Mucosa of descending colon (tissue), 3 donors: ENCODE results near the gene TEX50. TPM values are rescaled to one million over a fixed set of nuclear protein-coding genes. Genes with fewer than 3 reads are reported as not detected.
"Not testable (repeated sequence)": the region's sequence is repeated elsewhere in the genome, so short reads cannot be mapped to it uniquely, and the experiment has no call there.

Experiments used
- ATAC-seq: fragments of 200-7000 bp; cut with Tn5 transposase; one replicate; pipeline ENCODE4 v1.9.1; 2020; ENCODE audit warnings: mild to moderate bottlenecking, moderate library complexity
- DNase-seq, 3 donors: peaks; one replicate each; pipeline ENCODE4 v3.0.0-alpha.2; 2020
- H3K36me3 ChIP-seq: fragments of 200-600 bp; one replicate; pipeline ENCODE4 v1.8.0; 2021; ENCODE audit warnings: low read depth, mild to moderate bottlenecking
- H3K4me1 ChIP-seq: fragments of 200-600 bp; one replicate; pipeline ENCODE4 v1.8.0; 2021; ENCODE audit warnings: low read depth, mild to moderate bottlenecking
- H3K4me3 ChIP-seq: fragments of 200-600 bp; one replicate; pipeline ENCODE4 v1.8.0; 2021; ENCODE audit warnings: mild to moderate bottlenecking
- H3K9me3 ChIP-seq: fragments of 200-600 bp; one replicate; pipeline ENCODE4 v1.8.0; 2021; ENCODE audit warnings: mild to moderate bottlenecking
- intact Hi-C, 2 donors: fragments of 100-400 bp; cut with DNase I in 1 of 2; cut with micrococcal nuclease in 1 of 2; formaldehyde crosslinking; loops; one replicate each; pipeline versions ENCODE4 v1.11.0 to v1.11.1; 2022; cut with DNase I, micrococcal nuclease
- total RNA-seq, 3 donors: library from RNA; stranded (reverse); fragmentation: NEBNext Ultra II Directional in 2 of 3; extraction: Animal tissue kit (Norgen Biotek cat#: 25700) in 2 of 3; gene quantifications; one replicate each; pipeline versions ENCODE4 v1.2.1 to v1.2.4, GENCODE V29; 2021 to 2023
- TF ChIP-seq, protein P1 (sequence below): fragments of 200-600 bp; IDR thresholded peaks from one replicate; pipeline ENCODE4 v1.8.0; 2022; ENCODE audit warnings: antibody characterized with exemption, mild to moderate bottlenecking
- donor health status: DM: no; HTN: no; CAD: no; lungs with moderate emphysema.
- donor health status: DM: no; HTN: no; CAD: no.
- donor health status: DM: no; HTN: yes; CAD: no.

Gene TEX50
- total RNA-seq, 3 donors from 2014 or later, result not detected

DNA sequence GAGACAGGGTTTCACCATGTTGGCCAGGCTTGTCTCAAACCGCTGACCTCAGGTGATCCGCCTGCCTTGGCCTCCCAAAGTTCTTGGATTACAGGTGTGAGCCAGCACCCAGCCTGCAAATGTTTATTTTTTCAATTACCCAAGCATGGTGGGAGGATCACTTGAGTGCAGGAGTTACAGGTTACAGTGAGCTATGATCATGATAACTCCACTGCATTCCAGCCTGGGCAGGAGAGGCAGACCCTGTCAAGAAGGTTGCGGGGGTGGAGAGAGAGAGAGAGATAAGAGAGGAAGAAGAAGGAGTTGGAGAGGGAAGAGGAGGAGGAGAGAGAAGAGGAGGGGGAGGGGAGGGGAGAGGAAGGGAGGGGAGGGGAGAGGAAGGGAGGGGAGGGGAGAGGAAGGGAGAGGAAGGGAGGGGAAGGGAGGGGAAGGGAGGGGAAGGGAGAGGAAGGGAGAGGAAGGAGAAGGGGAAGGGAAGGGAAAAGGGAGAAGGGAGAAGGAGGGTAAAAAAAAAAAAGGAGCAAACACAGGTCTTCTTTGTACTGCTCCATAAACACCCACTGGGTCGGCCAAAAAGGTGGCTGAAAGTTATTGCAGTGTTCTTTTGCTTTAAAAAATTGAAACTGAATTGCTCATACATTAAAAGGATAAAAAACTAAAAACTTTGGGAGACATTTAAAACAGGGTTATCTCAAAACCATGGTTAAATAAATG lies 26.5 kb upstream of the TEX50 start:
- H3K4me1 ChIP-seq, result no peaks in the 10 kb centered on the region
- intact Hi-C loops, result no loop called here
- TF ChIP-seq, protein P1, sequence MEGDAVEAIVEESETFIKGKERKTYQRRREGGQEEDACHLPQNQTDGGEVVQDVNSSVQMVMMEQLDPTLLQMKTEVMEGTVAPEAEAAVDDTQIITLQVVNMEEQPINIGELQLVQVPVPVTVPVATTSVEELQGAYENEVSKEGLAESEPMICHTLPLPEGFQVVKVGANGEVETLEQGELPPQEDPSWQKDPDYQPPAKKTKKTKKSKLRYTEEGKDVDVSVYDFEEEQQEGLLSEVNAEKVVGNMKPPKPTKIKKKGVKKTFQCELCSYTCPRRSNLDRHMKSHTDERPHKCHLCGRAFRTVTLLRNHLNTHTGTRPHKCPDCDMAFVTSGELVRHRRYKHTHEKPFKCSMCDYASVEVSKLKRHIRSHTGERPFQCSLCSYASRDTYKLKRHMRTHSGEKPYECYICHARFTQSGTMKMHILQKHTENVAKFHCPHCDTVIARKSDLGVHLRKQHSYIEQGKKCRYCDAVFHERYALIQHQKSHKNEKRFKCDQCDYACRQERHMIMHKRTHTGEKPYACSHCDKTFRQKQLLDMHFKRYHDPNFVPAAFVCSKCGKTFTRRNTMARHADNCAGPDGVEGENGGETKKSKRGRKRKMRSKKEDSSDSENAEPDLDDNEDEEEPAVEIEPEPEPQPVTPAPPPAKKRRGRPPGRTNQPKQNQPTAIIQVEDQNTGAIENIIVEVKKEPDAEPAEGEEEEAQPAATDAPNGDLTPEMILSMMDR, result no peak
- H3K9me3 ChIP-seq, result no peaks in the 10 kb centered on the region
- ATAC-seq (no peak), DNase-seq (no peak)
- H3K4me3 ChIP-seq, result no peak overlapping the region
- no peaks in the 10 kb centered on the region for H3K36me3 ChIP-seq

DNA sequence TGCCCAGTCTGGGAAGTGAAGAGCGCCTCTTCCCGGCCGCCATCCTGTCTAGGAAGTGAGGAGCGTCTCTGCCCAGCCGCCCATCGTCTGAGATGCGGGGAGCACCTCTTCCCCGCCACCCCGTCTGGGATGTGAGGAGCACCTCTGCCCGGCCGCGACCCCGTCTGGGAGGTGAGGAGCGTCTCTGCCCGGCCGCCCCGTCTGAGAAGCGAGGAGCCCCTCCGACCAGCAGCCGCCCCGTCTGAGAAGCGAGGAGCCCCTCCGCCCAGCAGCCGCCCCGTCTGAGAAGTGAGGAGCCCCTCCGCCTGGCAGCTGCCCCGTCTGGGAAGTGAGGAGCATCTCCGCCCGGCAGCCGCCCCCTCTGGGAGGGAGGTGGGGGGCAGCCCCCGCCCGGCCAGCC lies 22.1 kb upstream of the TEX50 start:
- H3K9me3 ChIP-seq, H3K4me3 ChIP-seq, DNase-seq, ATAC-seq, intact Hi-C loops, H3K36me3 ChIP-seq, H3K4me1 ChIP-seq: not testable (repeated sequence)

DNA sequence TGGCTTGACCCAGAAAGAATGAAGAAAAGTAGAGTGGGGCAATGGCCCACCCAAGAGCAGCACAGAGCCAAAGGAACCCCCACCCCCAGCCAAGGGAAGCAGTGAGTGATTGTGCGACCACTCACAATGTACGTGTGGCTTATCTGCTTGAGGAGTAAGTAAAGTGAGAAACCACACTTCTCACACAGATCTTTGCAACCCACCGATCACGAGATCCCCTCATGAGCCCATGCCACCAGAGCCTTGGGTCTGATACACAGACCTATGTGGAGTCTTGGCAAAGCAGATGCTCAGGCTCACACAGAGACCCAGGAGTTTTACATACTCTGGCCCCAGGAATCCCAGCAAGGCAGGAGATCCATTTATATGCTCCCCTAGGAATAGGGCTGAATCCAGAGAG lies 18.3 kb upstream of the TEX50 start:
- H3K9me3 ChIP-seq, result no peaks in the 10 kb centered on the region
- TF ChIP-seq, protein P1, result no peak
- DNase-seq, result no peak
- H3K4me3 ChIP-seq, result no peak overlapping the region
- no peaks in the 10 kb centered on the region for H3K36me3 ChIP-seq
- no peaks in the 10 kb centered on the region for H3K4me1 ChIP-seq
- intact Hi-C loops, result no loop called here
- no peak for ATAC-seq

DNA sequence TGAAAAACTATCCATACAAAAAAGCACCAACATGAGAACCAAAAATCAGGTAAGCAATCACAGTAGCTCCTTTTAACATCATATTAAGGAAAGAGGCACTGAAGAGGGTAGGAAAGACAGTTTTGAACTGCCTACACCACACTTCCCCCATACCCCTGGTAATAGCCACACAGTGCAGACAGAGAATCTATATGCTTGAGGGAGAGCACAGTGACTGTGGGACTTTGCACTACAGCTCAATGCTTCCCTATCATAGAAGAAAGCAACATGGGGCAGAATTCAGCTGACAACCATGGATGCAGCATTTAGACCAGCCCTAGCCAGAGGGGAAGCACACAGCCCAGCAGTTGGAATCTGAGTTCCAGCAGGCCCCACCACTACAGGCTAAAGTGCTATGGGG lies 7.9 kb upstream of the TEX50 start:
- intact Hi-C loops, result no loop called here
- ATAC-seq, result no peak
- Histone ChIP-seq H3K4me3 (no peak overlapping the region), H3K36me3 (no peaks in the 10 kb centered on the region), H3K4me1 (no peaks in the 10 kb centered on the region), H3K9me3 (no peaks in the 10 kb centered on the region)
- TF ChIP-seq, protein P1, result no peak
- DNase-seq, result no peak

DNA sequence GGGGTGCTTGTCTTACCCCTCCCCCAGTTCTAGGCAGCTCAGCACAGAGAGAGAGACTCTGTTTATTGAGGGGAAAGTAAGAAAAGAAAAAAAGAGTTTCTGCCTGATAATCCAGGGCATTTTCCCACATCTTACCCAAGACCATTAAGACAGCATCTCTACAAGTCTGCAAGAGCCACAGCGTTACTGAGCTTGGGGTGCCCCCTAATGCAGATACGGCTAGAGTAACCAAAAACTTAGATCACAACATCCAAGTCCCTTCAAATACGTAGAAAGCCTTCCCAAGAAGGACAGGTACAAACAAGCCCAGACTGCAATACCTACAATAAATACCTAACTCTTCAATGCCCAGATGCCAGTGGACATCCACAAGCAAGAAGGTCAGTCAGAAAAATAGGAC lies 6.2 kb upstream of the TEX50 start:
- no peak for ATAC-seq
- Histone ChIP-seq H3K4me1 (no peaks in the 10 kb centered on the region), H3K4me3 (no peak overlapping the region), H3K36me3 (no peaks in the 10 kb centered on the region), H3K9me3 (no peaks in the 10 kb centered on the region)
- intact Hi-C loops, result no loop called here
- TF ChIP-seq, protein P1, result no peak
- no peak for DNase-seq

DNA sequence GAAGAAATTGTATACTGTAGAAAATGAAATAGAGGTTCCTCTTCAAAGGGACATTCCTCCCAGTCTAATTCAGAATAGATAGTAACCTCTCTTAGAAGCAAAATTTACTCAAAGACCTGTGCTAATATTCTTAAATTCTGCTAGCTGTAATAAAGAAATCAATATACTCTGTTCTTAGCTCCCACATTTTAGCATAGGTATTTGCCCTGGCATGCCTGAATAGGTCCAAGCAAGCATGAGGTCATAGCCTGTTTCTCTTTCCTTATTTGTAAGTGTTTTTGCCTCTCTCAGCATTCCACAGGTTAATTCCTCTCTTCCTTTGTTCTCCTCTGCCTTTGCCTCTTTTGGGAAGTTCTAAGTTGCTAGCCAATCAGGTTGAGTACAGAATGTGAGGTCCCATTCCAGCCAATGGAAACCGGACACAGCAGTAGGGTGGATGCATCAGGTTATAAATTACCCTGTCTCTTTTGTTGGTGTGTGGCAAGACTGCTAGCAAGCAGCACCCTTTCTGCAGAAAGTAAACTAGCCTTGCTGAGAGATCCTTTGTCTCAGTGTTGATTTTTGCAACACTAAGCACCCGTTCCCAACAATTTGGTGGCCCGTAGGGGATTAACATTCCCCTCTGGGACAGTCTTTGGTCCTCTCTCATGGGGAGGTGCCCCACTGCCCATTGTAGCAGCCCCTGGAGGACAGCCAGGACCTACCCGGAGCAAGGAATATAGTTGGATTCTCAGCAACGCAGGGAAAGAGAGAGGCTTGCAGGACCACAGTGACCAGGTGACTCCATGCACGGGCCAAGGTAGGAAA lies 2.3 kb downstream of the TEX50 start:
- H3K4me1 ChIP-seq, H3K9me3 ChIP-seq, H3K36me3 ChIP-seq, intact Hi-C loops, H3K4me3 ChIP-seq, DNase-seq, ATAC-seq: not testable (repeated sequence)
